ENCODE measurements around the gene CDKN2B. TPM values are rescaled to one million over a fixed set of nuclear protein-coding genes. Genes with fewer than 3 reads are reported as not detected.

Gene CDKN2B
- polyA plus RNA-seq, 1 of the 3 experiments (the other 2 are of a cell fraction), result 6.3 TPM

DNA sequence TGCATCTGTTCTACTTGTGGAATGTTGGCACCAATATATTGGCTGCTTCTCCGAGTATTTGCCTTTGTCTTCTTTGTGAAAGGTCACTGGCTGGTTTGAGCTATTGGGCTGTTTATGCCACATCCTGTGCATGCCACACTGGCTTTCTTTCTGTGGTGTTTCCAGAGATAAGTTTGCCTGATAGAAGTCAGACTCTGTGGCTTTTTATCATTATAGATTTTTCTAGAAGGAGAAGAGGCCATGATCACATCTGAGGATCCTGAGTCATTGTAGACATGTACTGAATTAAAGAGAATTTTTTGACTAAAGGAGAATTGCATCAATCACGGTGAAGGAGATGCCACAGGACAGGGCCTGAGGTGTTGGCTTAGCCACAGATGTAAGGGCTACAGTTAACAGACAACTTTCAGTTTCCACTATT, 26.5 kb upstream of the CDKN2B start:
- Histone ChIP-seq H3K36me3 (replicated peaks in 1 of 2; ENCODE audit: control insufficient read depth in 1 of 2, insufficient read depth in 2 of 2, low read length in 1 of 2) (no peaks in the 10 kb centered on the region), H3K4me3 (ENCODE audit: low read depth in 2 of 2, low read length in 1 of 2) (no peak overlapping the region), H4K20me1 (ENCODE audit: insufficient read depth) (no peaks in the 10 kb centered on the region), H3K9me3 (no peaks in the 10 kb centered on the region), H3K4me1 (ENCODE audit: control insufficient read depth in 1 of 2, insufficient read depth in 2 of 2, low read depth in 1 of 2, low read length in 1 of 2) (no peaks in the 10 kb centered on the region), H3K4me2 (no peak overlapping the region), H3F3A (replicated peaks; ENCODE audit: insufficient read depth) (peaks cover 4% of the 10 kb centered on the region), H3K27ac (ENCODE audit: low read depth in 2 of 2, low read length in 1 of 2) (no peak overlapping the region), H3K9ac (no peak overlapping the region), H2AFZ (ENCODE audit: low read depth) (0 out of 2 replicates have a peak overlapping the region, but pooled peaks have one; percentile 36), H3K27me3 (ENCODE audit: insufficient read depth) (no peaks in the 10 kb centered on the region), H3K79me2 (ENCODE audit: insufficient read depth) (no peaks in the 10 kb centered on the region), H3K9me2 (no peaks in the 10 kb centered on the region)
- no peak for TF ChIP-seq TCF12 (IDR thresholded peaks at IDR 0.05)
- TF ChIP-seq MXI1 (IDR thresholded peaks at IDR 0.05; ENCODE audit: low read depth, low read length), result no peak
- no peak for TF ChIP-seq SIN3A (IDR thresholded peaks at IDR 0.05; ENCODE audit: borderline replicate concordance, low read depth, low read length)
- TF ChIP-seq GATA2 (CRISPR knock-in tag; IDR thresholded peaks at IDR 0.05), result no peak
- TF ChIP-seq MAX (IDR thresholded peaks at IDR 0.05; ENCODE audit: low read depth), result no peak
- TF ChIP-seq, protein P1, sequence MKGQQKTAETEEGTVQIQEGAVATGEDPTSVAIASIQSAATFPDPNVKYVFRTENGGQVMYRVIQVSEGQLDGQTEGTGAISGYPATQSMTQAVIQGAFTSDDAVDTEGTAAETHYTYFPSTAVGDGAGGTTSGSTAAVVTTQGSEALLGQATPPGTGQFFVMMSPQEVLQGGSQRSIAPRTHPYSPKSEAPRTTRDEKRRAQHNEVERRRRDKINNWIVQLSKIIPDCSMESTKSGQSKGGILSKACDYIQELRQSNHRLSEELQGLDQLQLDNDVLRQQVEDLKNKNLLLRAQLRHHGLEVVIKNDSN (IDR thresholded peaks at IDR 0.05; ENCODE audit: borderline replicate concordance, low read depth), result no peak
- TF ChIP-seq RCOR1 (IDR thresholded peaks at IDR 0.05; ENCODE audit: low read length), result no peak
- no peak for TF ChIP-seq NFIC (IDR thresholded peaks at IDR 0.05; ENCODE audit: borderline replicate concordance)
- no peak for TF ChIP-seq GABPA (IDR thresholded peaks at IDR 0.05; ENCODE audit: low read depth)
- TF ChIP-seq FOXM1 (IDR thresholded peaks at IDR 0.05; ENCODE audit: low read depth), result no peak
- no peak for TF ChIP-seq RXRA (IDR thresholded peaks at IDR 0.05; ENCODE audit: borderline replicate concordance, low read depth)
- no peak for TF ChIP-seq TEAD4 (IDR thresholded peaks at IDR 0.05; ENCODE audit: borderline replicate concordance, insufficient read depth)
- no peak for TF ChIP-seq SMC3 (IDR thresholded peaks at IDR 0.05; ENCODE audit: low read depth, low read length)
- TF ChIP-seq, protein P2, sequence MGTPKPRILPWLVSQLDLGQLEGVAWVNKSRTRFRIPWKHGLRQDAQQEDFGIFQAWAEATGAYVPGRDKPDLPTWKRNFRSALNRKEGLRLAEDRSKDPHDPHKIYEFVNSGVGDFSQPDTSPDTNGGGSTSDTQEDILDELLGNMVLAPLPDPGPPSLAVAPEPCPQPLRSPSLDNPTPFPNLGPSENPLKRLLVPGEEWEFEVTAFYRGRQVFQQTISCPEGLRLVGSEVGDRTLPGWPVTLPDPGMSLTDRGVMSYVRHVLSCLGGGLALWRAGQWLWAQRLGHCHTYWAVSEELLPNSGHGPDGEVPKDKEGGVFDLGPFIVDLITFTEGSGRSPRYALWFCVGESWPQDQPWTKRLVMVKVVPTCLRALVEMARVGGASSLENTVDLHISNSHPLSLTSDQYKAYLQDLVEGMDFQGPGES (IDR thresholded peaks at IDR 0.05; ENCODE audit: low read depth, low read length), result no peak
- ChIA-PET CTCF (interaction anchor here (0.5 to 9.0 kb wide), 3 partner anchors 22 to 224 kb away, joined by 3 to 100 read pairs (median 3); no protein-coding TSS in a partner anchor), POLR2A (no interaction called here)
- DNase-seq, result no peak
- WGBS (ENCODE audit: low lambda C conversion rate), result 33% methylated on average over 2 of the region's 2 CpGs

DNA sequence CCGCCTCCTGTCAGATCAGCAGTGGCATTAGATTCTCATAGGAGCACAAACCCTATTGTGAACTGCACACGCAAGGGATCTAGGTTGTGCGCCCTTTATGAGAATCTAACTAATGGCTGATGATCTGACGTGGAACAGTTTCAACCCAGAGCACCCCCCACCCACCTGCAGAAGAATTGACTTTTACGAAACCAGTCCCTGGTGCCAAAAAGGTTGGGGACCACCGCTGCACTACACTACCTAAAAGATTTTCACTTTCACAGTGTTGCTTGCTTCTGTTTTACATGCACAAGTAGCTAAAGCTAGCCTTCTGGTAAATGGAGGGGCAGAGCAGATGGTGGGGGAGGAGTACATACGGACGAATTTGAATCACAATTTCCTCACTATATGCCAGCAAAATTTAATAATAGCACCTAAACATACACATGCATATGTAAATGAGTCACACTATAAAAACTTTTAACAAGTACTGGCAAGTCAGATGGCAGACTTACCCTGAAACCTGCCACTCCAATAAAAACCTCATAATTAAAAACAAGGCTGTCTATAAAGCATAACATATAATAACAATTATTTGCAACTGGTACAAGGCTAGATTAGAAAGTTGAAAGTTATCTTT, 24.0 kb upstream of the CDKN2B start:
- no peak overlapping the region for H3K4me2 ChIP-seq
- TF ChIP-seq, protein P3, sequence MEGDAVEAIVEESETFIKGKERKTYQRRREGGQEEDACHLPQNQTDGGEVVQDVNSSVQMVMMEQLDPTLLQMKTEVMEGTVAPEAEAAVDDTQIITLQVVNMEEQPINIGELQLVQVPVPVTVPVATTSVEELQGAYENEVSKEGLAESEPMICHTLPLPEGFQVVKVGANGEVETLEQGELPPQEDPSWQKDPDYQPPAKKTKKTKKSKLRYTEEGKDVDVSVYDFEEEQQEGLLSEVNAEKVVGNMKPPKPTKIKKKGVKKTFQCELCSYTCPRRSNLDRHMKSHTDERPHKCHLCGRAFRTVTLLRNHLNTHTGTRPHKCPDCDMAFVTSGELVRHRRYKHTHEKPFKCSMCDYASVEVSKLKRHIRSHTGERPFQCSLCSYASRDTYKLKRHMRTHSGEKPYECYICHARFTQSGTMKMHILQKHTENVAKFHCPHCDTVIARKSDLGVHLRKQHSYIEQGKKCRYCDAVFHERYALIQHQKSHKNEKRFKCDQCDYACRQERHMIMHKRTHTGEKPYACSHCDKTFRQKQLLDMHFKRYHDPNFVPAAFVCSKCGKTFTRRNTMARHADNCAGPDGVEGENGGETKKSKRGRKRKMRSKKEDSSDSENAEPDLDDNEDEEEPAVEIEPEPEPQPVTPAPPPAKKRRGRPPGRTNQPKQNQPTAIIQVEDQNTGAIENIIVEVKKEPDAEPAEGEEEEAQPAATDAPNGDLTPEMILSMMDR (IDR thresholded peaks at IDR 0.05), result no peak
- TF ChIP-seq RXRA (IDR thresholded peaks at IDR 0.05; ENCODE audit: borderline replicate concordance, low read depth), result no peak
- TF ChIP-seq REST (IDR thresholded peaks at IDR 0.05; ENCODE audit: low read depth, low read length), result no peak
- no peak for TF ChIP-seq EP300 (IDR thresholded peaks at IDR 0.05; ENCODE audit: borderline replicate concordance in 1 of 2, low read depth in 1 of 2, low read length in 1 of 2)
- no peak for TF ChIP-seq RAD21 (IDR thresholded peaks at IDR 0.05; ENCODE audit: low read length)
- TF ChIP-seq, protein P2 (IDR thresholded peaks at IDR 0.05; ENCODE audit: low read depth, low read length), result no peak
- no peak for TF ChIP-seq NFIC (IDR thresholded peaks at IDR 0.05; ENCODE audit: borderline replicate concordance)

More for the DNA sequence above, 24.0 kb upstream of the CDKN2B start:
- H3F3A ChIP-seq (replicated peaks; ENCODE audit: insufficient read depth), result no peaks in the 10 kb centered on the region
- no peaks in the 10 kb centered on the region for H3K36me3 ChIP-seq (replicated peaks in 1 of 2; ENCODE audit: control insufficient read depth in 1 of 2, insufficient read depth in 2 of 2, low read length in 1 of 2)
- no peak overlapping the region for H3K27ac ChIP-seq (ENCODE audit: low read depth in 2 of 2, low read length in 1 of 2)
- no peaks in the 10 kb centered on the region for H3K27me3 ChIP-seq (ENCODE audit: insufficient read depth)
- H3K4me1 ChIP-seq (ENCODE audit: control insufficient read depth in 1 of 2, insufficient read depth in 2 of 2, low read depth in 1 of 2, low read length in 1 of 2), result no peaks in the 10 kb centered on the region
- no peaks in the 10 kb centered on the region for H3K9me2 ChIP-seq
- no peak for DNase-seq
- no peak overlapping the region for H2AFZ ChIP-seq (ENCODE audit: low read depth)
- WGBS (ENCODE audit: low lambda C conversion rate), result 48% methylated on average over 8 of the region's 8 CpGs
- no peaks in the 10 kb centered on the region for H3K79me2 ChIP-seq (ENCODE audit: insufficient read depth)
- ChIA-PET POLR2A (no interaction called here), CTCF (interaction anchor here (0.6 to 2.1 kb wide), 2 partner anchors 93 to 219 kb away, joined by 3 to 5 read pairs; no protein-coding TSS in a partner anchor)
- H3K4me3 ChIP-seq (ENCODE audit: low read depth in 2 of 2, low read length in 1 of 2), result no peak overlapping the region
- H4K20me1 ChIP-seq (ENCODE audit: insufficient read depth), result no peaks in the 10 kb centered on the region
- no peak overlapping the region for H3K9ac ChIP-seq
- no peaks in the 10 kb centered on the region for H3K9me3 ChIP-seq

All from SK-N-SH (cell line).